NCI-H524 (cell line): ENCODE data around the gene TADA2A.
"Not testable (repeated sequence)": the region's sequence is repeated elsewhere in the genome, so short reads cannot be mapped to it uniquely, and the experiment has no call there.

Experiments
- DNase-seq, 2 experiments: peaks; one replicate each; lab custom pipeline; 2025; lab: John Stamatoyannopoulos, UW

Gene TADA2A

DNA sequence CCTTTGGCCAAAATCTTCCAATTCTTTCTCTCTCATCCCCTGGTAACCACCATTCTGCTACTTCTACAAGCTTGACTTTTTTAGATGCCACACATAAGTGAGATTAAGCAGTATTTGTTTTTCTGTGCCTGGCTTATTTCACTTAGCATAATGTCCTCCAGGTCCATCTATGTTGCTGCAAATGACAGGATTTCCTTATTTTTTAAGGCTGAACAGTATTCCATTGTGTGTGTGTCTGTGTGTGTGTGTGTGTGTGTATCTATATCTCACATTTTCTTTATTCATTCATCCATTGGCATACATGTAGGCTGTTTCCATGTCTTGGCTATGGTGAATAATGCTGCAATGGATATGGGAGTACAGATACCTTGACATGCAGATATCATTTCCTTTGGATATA lies 6.2 kb upstream of the TADA2A start:
- DNase-seq, result no peak

DNA sequence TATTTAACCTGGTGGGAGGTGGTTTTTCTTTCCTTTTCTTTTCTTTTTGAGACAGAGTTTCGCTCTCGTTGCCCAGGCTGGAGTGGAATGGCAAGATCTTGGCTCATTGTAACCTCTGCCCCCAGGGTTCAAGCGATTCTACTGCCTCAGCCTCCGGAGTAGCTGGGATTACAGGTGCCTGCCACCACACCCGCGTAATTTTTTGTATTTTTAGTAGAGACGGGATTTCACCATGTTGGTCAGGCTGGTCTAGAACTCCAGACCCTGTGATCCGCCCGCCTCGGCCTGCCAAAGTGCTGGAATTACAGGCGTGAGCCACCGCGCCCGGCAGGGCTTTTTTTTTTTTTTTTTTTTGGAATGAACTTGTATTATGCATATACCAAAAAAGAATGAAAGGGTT lies 1.2 kb upstream of the TADA2A start:
- not testable (repeated sequence) for DNase-seq

DNA sequence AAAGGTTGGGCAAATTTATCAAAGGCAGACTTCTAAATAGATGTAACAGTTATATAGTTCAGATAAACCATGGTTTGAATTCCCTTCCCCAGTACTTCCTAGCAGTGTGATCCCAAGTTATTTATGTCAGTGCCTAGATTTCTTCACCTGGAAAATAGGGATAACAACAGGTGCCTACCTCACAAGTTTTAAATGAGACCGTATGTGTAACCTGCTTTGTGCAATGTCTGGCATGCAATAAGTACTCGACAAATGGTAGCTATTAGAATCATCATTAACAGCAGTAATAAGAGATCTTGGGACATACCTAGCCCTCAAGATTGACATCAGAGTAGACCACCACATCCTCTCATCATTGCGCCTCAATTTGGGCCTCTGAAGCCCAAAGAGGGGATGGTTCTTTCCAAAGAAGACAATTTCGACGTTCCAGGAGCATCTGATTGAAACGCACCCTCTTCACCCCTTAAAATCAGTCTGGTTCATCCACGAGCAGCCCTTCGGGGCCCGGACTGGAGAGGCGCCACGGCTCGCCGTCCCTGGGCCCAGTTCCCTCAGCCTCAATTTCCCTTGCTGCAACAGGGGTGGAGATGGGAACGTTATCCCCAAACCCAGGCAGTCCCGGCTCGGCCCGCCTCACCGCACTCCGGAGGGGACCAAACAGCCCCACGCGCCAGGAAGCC lies 591 bp upstream of the TADA2A start:
- DNase-seq, result peak in 1 of 2 experiments; percentile 40

DNA sequence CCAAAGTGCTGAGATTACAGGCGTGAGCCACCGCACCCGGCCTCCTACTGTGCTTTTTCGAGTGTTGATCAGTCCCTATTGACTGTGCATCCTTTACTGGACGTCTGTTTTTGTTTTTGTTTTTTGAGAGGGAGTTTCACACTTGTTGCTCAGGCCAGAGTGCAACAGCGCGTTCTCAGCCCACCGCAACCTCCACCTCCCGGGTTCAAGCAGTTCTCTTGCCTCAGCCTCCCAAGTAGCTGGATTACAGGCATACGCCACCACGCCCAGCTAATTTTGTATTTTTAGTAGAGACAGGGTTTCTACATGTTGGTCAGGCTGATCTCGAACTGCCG lies 1.4 kb downstream of the TADA2A start:
- DNase-seq, result not testable (repeated sequence)

DNA sequence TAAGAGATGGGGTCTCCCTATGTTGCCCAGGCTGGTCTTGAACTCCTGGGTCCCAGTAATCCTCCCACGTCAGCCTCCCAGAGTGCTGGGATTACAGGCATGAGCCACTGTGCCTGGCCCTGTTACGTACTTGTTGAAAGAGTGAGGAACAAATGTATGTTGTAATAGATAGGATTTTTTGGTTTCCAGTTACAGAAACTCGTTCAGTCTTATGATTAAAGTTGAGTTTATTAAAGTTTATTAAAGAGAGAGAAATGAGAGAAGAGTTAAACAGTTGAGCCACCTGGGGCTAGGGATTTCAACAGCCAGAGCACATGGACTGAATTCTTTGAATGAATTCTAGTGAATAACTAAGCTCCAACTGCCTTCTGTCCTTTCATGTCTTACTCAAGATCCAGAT lies 3.7 kb downstream of the TADA2A start:
- DNase-seq, result no peak

DNA sequence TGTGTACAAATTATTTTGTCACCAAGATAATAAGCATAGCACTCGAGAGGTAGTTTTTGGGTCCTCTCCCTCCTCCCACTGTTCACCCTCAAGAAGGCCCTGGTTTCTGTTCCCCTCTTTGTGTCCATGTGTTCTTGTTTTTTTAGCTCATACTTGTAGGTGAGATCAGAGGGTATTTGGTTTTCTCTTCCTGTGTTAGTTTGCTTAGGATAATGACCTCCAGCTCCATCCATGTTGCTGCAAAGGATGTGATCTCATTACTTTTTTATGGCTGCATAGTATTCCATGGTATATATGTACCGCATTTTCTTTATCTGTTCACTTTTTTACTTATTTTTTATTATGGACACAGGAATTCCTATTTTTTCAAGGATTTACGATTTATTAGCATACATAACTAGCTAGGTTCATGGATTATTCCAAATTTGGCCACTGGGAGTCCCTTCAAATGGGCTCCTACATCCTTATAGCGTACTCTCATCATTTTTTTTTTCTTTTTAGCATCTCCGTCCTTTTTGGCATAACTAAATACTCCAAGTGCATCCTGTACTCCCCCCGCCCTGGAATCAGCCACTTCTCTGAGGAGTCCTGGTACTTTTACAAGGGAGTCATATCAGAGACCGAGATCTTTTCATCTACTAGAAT lies 7.3 kb downstream of the TADA2A start:
- peak in 1 of 2 experiments; percentile 11 for DNase-seq

DNA sequence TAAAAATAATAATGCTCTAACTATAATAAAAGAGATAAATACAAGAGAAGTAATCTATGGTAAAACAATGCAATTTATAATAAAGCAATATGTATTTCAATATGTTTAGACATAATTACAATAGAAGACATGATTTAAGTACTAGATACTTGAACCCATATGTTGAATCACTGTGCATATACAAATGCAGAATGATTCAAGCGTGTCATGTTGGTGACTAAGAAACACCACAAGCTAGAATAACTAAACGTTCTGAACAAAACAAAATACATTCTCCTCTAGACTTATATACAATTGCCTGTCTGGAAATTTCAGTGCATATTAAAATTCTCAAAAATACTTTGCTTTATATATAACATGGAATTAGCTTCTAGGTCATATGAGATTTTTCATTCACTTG lies 11.2 kb downstream of the TADA2A start:
- DNase-seq, result no peak

DNA sequence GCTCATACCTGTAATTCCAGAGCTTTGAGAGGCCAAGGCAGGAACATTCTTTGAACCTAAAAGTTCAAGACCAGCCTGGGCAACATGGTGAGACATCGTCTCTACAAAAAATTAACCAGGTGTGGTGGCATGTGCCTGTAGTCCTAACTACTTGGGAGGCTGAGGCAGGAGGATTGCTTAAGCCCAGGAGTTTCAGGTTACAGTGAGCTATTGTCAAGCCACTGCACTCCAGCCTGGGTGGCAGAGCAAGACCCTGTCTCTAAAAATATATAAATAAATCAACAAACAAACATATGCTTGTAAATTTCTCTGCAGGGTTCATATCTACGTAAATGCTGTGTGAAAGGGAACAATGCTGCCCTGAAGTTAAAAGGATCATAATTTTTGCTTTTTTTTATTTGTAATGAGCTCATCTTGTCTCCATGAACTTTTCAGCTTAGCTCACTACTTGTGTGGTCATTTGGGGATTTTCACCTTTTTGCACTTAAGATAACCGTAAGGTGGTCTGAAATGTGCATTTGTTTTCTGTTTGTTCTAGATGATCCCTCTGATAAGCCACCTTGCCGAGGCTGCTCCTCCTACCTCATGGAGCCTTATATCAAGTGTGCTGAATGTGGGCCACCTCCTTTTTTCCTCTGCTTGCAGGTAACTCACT lies 16.4 kb downstream of the TADA2A start:
- DNase-seq, result no peak

DNA sequence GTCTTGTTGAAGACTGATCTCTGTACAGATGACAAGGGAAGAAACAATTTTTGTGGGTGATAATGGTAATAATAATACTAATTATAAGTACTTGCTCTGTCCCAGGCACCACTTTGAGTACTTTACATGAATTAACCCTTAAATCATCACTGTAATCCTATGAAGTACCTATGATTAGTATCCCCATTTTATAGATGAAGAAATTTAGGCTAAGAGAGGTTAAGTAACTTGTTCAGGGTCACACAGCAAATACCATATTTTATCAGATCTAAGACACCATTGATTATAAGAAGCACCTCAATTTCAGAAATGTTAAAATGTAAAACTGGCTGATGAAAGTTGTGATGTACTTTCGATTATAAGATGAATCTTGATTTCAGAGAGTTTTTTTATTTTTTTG lies 18.6 kb downstream of the TADA2A start:
- DNase-seq, result no peak

DNA sequence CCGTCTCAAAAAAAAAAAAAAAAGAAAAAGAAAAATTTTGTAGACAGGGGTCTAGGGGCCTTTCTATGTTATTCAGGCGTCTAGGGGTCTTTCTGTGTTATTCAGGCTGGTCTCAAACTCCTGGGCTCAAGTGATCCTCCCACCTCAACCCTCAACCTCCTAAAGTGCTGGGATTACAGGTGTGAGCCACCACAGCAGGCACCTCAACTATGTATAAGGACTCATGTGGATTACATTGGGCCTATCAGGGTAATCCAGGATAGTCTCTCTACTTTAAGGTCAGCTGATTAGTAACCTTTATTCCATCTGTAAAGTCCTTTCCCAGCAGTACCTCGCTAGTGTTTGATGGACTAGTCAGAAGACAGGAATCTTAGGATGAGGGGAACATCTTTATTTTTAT lies 22.4 kb downstream of the TADA2A start:
- DNase-seq, result no peak

DNA sequence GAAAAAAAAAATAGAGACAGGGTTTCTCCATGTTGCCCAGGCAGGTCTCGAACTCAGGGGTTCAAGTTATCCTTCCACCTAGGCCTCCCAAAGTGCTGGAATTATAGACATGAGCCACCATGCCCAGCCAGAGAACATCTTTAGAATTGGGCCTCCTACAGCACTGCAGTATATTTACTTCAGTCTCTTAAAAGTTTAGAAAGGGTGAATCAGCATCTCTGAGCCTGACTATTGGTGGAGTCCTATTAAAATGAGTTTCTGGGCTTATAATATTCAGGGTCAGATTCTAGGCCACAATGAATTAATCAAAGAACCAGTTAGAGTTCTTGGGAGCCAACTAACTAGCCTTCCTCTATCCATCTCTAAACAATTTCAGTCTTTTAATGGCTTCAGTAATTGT lies 22.8 kb downstream of the TADA2A start:
- no peak for DNase-seq

DNA sequence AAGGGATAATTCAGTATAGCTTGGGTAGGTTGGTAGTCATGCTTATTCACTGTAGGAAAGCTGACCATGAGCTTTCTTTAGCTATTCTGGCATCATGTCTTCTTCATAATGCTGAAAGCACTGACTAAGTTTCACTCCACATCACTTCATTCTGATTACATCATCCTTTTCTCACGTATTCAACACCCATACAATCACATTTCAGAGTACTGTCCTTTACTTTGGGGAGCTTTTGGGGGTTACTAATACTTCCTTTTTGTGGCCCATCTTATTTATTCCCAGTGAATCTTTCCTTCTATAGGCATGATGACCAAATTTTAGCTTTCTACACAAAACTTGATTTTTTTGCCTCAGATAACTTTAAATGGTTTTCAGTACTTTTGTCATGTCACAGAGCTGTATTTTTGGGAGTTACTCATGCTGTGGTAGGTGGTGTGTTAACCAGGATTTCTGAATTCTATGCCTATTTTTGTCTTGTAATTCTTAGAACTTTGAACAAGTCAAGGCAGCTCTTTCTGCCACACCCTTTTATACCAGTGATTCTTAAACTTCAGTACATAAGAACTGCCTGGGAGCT lies 23.5 kb downstream of the TADA2A start:
- no peak for DNase-seq

DNA sequence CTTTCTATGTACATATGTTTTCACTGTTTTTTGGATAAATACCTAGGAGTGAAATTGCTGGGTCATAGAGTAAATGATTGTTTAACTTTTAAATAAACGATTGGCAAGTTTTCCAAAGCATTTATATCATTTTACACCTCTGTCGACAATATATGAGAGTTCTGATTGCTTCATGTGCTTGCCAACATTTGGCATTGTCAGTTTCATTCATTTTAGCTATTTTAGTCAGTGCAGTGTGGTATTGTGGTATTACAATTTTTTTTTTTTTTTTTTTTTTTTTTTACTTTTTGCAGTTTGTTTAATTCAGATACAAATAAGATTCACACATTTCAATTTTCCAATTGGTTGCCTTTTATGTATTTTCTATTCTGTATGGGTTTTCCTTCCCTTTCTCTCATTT lies 26.0 kb downstream of the TADA2A start:
- no peak for DNase-seq

DNA sequence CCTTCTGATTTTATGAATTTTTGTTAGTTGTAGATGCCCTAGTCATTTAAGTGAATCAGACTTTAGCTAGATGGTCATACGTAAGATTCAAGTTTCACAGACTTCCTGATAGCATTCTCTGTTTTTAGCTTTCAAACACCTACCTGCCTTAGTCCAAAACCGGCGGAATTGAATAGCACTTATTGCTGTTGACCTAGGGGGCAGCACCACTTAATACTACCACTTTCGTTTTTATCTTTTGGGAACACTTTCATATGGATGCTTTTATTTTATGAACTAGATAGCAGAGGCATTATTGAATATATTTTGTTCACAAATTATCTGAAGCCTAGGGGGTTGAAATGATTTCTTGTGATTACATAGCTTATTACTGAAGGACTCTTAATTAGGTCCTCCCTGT lies 31.5 kb downstream of the TADA2A start:
- DNase-seq, result peak in 1 of 2 experiments; percentile 11

DNA sequence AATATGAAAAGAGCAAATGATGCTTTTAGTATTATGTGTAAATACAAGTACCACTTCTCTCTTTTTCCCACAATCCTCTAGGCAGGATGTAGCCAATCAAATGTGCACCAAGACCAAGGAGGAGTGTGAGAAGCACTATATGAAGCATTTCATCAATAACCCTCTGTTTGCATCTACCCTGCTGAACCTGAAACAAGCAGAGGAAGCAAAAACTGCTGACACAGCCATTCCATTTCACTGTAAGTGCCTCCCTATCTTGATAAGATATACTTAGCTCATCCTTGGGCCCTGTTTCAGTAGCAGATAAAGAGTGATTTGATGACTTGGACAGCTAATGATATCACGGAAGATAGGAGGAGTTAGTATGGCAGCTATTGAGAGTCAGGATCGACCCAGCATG lies 33.7 kb downstream of the TADA2A start:
- DNase-seq, result no peak

DNA sequence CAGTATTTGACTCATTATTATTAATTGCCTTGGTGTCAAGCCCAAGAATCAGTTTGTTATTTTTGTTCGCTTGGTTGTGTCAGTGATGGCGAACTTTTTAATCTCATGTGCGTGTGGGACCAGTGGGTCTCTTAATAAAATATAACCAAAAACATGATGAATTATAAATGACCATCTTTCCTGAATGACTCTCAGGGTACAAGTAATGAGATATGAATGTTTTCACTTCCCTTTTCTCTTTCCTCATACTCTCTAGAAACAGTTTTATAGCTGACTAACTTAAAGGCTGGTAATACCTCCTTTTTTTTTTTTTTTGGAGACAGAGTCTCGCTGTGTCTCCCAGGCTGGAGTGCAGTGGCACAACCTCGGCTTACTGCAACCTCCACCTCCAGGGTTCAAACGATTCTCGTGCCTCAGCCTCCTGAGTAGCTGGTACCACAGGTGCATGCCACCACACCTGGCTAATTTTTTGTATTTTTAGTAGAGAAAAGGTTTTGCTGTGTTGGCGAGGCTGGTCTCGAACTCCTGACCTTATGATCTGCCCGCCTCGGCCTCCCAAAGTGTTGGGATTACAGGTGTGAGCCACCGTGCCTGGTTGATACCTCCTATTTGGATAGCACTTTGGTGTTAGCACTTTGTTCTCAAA lies 34.8 kb downstream of the TADA2A start:
- DNase-seq, result not testable (repeated sequence)

DNA sequence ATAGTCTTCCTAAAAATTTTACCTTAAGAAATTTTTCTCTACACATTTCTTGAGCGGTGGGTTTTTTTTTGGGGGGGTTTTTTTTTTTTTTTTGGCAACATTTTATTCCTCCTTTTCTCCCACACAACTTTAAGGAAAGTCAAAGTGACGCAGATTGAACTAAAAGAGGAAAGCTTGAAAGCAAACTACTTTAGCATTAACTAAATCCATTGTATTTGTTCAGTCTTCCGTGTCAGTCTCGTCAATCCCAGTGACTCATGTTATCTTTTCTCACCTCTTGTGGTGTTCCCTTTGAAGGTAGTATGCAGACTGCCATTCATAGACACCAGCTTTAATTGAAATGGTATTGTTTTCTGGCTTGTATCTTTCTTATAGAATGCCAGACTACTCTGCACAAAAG lies 39.3 kb downstream of the TADA2A start:
- DNase-seq, result no peak

DNA sequence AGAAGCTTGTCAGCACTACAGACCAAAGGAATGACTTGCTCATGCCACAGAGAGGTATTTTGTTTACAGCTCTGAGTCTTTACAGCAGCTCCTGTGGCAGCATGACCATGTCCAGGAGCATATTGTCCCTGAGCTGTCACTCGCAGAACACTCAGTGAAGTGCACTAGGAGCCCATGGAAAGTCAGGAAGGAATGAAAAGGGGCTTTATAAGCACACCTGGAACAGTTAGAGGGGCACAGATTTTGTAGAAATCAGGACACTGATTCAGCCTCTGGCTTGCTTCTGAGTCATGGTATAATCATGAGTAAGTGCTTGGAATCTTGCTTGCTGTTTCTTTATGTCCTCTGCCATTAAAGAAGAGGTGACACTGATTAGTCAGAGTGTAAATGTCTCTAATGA lies 41.0 kb downstream of the TADA2A start:
- no peak for DNase-seq

DNA sequence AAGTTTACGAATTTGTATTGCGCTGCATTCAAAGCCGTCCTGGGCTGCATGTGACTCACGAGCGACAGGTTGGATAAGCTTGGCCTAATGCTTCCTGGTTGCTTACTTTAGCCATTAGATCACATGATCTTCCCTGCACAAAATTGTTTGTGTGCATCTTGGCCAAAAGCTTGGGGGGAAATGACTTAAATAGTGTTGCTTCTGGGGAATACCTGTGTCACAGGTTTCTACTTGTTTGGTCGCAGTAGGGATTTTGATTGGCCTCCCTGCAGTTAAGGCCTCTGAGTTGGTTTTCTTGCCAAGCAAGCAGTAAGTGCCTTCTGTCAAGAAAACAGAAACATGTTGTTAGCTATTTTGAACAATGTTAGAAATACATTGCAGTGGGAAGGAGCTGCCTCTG lies 43.4 kb downstream of the TADA2A start:
- no peak for DNase-seq

DNA sequence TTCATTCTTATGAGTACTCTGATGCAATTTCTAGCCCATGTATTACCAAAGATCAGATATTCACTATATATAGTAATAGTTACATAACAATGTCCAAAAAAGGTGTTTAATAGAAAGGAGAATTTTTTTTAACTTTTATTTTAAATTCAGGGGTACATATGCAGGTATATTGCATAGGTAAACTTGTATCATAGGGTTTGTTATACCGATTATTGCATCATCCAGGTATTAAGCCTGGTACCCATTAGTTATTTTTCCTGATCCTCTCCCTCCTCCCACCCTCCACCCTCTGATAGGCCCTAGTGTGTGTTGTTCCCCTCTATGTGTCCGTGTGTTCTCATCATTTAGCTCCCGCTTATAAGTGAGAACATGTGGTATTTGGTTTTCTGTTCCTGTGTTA lies 51.1 kb downstream of the TADA2A start:
- not testable (repeated sequence) for DNase-seq

DNA sequence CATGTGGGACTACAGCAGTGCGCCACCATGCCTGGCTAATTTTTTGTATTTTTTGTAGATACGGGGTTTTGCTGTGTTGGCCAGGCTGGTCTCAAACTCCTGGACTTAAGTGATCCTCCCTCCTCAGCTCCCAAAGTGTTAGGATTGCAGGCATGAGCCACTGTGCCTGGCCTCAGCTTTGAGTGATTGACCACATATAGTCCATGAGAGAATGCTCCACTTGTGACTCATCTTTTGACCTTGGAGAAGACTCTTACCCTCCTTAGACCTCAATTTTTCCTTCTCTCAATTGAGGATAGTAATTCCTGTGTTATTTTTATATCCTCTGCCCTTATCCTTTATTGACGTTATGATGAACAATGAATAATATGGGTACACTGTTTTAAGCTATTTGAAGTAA lies 52.1 kb downstream of the TADA2A start:
- DNase-seq, result no peak

DNA sequence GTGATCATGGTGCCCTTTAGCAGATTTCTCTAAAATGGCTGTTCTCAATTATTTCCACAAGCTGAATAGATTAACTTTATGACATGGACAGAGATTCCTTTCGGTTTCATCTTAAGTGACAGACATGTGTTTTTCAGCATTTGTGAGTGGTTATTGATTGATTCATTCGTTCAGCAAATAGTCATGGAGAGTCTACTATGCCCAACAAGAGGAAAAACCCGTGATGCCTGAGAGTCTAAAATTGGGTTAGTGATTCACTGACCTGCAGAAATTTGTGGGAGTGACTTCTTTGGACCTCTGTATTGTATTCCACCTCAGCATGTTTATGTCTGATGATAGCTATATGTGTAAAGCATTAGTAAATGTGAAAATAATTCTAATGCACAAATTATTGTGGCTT lies 55.0 kb downstream of the TADA2A start:
- no peak for DNase-seq

DNA sequence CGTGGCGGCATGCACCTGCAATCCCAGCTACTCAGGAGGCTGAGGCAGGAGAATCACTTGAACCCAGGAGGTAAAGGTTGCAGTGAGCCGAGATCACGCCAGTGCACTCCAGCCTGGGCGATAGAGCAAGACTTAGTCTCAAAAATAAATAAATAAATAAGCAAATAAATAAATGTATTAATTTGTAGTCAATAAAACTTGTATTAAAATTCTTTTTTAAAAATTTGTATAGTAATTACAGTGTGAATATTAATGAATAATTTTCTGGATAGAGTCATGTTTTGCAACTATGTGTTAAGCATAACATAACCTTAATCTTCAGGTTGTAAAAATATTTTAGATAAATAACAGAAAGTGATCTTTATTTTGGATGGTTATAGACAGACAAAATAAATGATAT lies 55.8 kb downstream of the TADA2A start:
- no peak for DNase-seq
